Spleen (tissue), 7 donors: Measurements from ENCODE around the gene CYP11A1.
"Not testable (repeated sequence)": the region's sequence is repeated elsewhere in the genome, so short reads cannot be mapped to it uniquely, and the experiment has no call there.

ENCODE experiments used
- CTCF ChIP-seq, 11 experiments: fragments of 200-600 bp in 7 of 11; fragments of 450-650 bp in 4 of 11; sonication (generic) in 4 of 11; IDR thresholded peaks in 8 of 11; conservative IDR thresholded peaks in 3 of 11; 1 replicate in 7 of 11; 2 replicates in 4 of 11; pipeline versions ENCODE4 v1.4.0 to v1.8.0; 2016 to 2021; ENCODE audit warnings: antibody characterized with exemption in 11 of 11, inconsistent platforms in 4 of 11, mild to moderate bottlenecking in 1 of 11
- POLR2A ChIP-seq, 3 donors: fragments of 450-650 bp; IDR thresholded peaks; one replicate each; pipeline ENCODE4 v1.5.1; 2017; ENCODE audit warnings: antibody characterized with exemption in 3 of 3, mild to moderate bottlenecking in 1 of 3
- POLR2AphosphoS5 ChIP-seq, 3 donors: sonication (generic); formaldehyde crosslinking; IDR thresholded peaks; one replicate each; pipeline ENCODE4 v1.5.1; 2017; ENCODE audit warnings: antibody characterized with exemption in 3 of 3
- donor health status: DM: no; HTN: no; CAD: no; lungs with moderate emphysema.
- donor health status: DM: no; HTN: no; CAD: no.
- donor health status: DM: no; HTN: no; CAD: no.

GRCh38 chr15:74390049-74390646, 22.7 kb upstream of the CYP11A1 start:
- TF ChIP-seq POLR2AphosphoS5 (IDR thresholded peaks at IDR 0.05); CTCF (IDR thresholded peaks at IDR 0.05 in 8 of 11, conservative IDR thresholded peaks at IDR 0.05 in 3 of 11); POLR2A (IDR thresholded peaks at IDR 0.05): not testable (repeated sequence)
